OCI-LY7 (cell line): ENCODE measurements around the gene SOX4.

Source experiments
- CTCF ChIP-seq: fragments of 200-600 bp; sonication (generic); conservative IDR thresholded peaks from 2 replicates; pipeline ENCODE4 v1.5.1; 2014; ENCODE audit warnings: mild to moderate bottlenecking, antibody characterized with exemption, low read length, moderate library complexity, mixed read lengths
- EZH2phosphoT487 ChIP-seq: fragments of 200-600 bp; sonication (generic); IDR thresholded peaks from 2 replicates; pipeline ENCODE4 v1.6.1; 2018; ENCODE audit warnings: low read depth, borderline replicate concordance, mild to moderate bottlenecking, mixed run types, antibody characterized with exemption, low read length, moderate library complexity, mixed read lengths

GRCh38 chr6:21560249-21560648, 33.3 kb upstream of the SOX4 start:
- no peak for TF ChIP-seq CTCF
- no peak for TF ChIP-seq EZH2phosphoT487
